GM10266 (cell line): Measurements from ENCODE around the gene RPP14.

Experiments
- DNase-seq: peaks from one replicate; pipeline ENCODE4 v3.0.0; 2012; ENCODE audit errors: extremely low spot score
- CTCF ChIP-seq: IDR thresholded peaks from 2 replicates; pipeline ENCODE4 v1.5.1; 2012; ENCODE audit warnings: mild to moderate bottlenecking, low read depth; ENCODE audit not compliant: control insufficient read depth, insufficient read depth; ENCODE audit errors: missing control alignments

The RPP14 gene

GRCh38 chr3:58308728-58309127 lies 2.7 kb downstream of the RPP14 start:
- no peak for DNase-seq
- no peak for TF ChIP-seq CTCF

GRCh38 chr3:58317811-58318210 lies 11.8 kb downstream of the RPP14 start:
- no peak for TF ChIP-seq CTCF
- DNase-seq, result no peak

GRCh38 chr3:58321791-58322190 lies 15.7 kb downstream of the RPP14 start:
- TF ChIP-seq CTCF, result no peak
- no peak for DNase-seq

GRCh38 chr3:58322793-58323192 lies 16.7 kb downstream of the RPP14 start:
- DNase-seq, result no peak
- no peak for TF ChIP-seq CTCF

- no peak for TF ChIP-seq CTCF
- no peak for DNase-seq
These were observed 17.7 kb downstream of the RPP14 start for GRCh38 chr3:58323529-58324390.

GRCh38 chr3:58324391-58325390 lies 18.6 kb downstream of the RPP14 start:
- TF ChIP-seq CTCF, result no peak

More at GRCh38 chr3:58324391-58325390, 18.6 kb downstream of the RPP14 start:
- peak; percentile 33 for DNase-seq
